Adipose tissue (tissue), 3 donors: ENCODE measurements around the gene AMACR. TPM values are rescaled to one million over a fixed set of nuclear protein-coding genes. Genes with fewer than 3 reads are reported as not detected.
"Not testable (repeated sequence)": the region's sequence is repeated elsewhere in the genome, so short reads cannot be mapped to it uniquely, and the experiment has no call there.

ENCODE experiments used
- H3K27ac ChIP-seq: one replicate; pipeline ENCODE4 v1.5.1; 2013; ENCODE audit warnings: low read depth, low read length
- WGBS, 3 donors: extraction: QIAGEN DNeasy Blood & Tissue Kit; methylation state at CpG; one replicate each; pipeline ENCODE4 v1.1.7; 2013; 5-methylcytosine and 5-hydroxymethylcytosine counted together
- polyA plus RNA-seq, 3 donors: library from polyadenylated mRNA; stranded (reverse); fragments of 200-250 nt; gene quantifications; one replicate each; pipeline ENCODE4 v1.2.3, GENCODE V29; 2013
- donor health status: healthy with polysubstance abuse.
- donor health status: Bipolar disorder and iron deficiency.
- donor health status: healthy.

AMACR gene
- polyA plus RNA-seq, 3 donors, result 6.9 to 9.1 (median 8.6) TPM

GRCh38 chr5:33985447-33985846 lies 22.4 kb downstream of the AMACR start:
- no peak overlapping the region for H3K27ac ChIP-seq

DNA sequence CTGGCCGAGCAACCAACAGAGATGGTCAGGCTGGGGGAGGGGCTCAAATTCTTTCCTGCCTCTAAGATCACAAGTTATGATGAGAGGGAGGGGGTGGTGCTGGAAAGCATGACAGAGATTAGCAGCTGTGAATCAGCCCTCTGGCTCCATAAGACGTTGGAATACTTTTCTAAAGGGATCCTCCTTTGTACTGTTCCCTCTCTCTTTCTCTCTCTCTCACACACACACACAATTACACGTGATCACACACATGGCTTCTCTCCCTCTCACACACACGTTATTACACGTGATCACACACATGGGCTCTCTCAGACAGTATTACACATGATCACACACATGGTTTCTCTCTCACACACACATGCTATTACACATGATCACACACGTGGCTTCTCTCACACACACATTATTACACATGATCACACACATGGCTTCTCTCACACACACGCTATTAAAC lies 23.2 kb downstream of the AMACR start, which contains the start of gene SLC45A2:
SLC45A2 (minus strand) TSS at position 23 of the 454 bp plus-strand sequence. CDS start 110 bp downstream, outside the sequence.
- no peak within 1 kb of the TSS for H3K27ac ChIP-seq
- WGBS, 3 donors, result 76 to 79% (median 78%) methylated on average over 7 of the region's 7 CpGs

More at GRCh38 chr5:33985447-33985846, 22.4 kb downstream of the AMACR start:
- 95 to 98% (median 98%) methylated on average over 6 of the region's 6 CpGs for WGBS, 3 donors

GRCh38 chr5:33984178-33984577 lies 23.7 kb downstream of the AMACR start:
- WGBS, 3 donors, result 97 to 99% (median 97%) methylated on average over 15 of the region's 15 CpGs
- no peak overlapping the region for H3K27ac ChIP-seq

- no peak overlapping the region for H3K27ac ChIP-seq
- WGBS, 3 donors, result 80 to 86% (median 85%) methylated on average over 8 of the region's 8 CpGs
Observed at GRCh38 chr5:33981408-33982162, 26.3 kb downstream of the AMACR start.

DNA sequence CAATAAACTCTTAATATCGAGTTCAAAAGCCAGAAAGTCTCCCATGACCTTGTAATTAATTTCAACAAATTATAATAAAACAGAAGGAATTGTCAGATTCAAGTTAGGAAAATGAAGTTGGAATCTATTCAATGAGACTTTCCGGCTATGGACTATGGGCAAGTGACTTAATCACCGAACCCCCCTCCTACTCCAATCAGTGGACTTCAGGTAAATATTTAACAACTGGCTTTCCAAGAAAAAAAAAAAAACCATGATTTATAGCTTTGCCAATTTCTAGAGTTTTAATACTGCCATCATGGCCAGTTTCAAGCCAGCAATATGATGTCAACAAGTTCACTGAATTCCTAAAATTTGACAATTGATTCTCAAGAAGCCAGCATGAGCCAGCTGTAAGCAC lies 27.8 kb downstream of the AMACR start:
- 31 to 93% (median 90%) methylated on average over 3 of the region's 3 CpGs for WGBS, 3 donors
- no peak overlapping the region for H3K27ac ChIP-seq

GRCh38 chr5:33978306-33978705 lies 29.5 kb downstream of the AMACR start:
- H3K27ac ChIP-seq, result no peak overlapping the region
- 85 to 95% (median 91%) methylated on average over 1 of the region's 1 CpG for WGBS, 3 donors

DNA sequence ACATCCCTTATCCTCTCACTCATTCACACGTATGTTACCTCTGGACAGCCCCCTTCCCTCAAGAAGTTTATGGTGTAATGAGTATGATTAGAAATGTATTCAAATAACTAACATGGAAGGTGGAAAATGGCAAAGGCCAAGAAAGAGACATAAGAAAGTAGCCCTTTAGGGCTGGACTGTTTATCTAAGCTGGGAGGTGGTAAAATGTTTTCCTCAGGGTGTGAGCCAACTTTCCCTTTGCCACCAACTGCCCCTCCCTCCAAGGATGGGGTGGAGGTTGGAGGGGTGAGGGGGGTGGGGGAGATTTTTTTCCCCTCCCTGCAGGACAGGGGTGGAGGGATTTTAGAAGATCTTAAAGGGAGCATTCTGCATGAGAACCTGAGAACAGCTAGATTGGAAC lies 31.5 kb downstream of the AMACR start:
- no peak overlapping the region for H3K27ac ChIP-seq
- WGBS, 3 donors, result 71 to 88% (median 83%) methylated on average over 1 of the region's 1 CpG

- no peak overlapping the region for H3K27ac ChIP-seq
- 29 to 45% (median 40%) methylated on average over 5 of the region's 5 CpGs for WGBS, 3 donors
Observed at GRCh38 chr5:33975852-33976251, 32.0 kb downstream of the AMACR start.

- WGBS, 3 donors, result 67 to 81% (median 79%) methylated on average over 2 of the region's 2 CpGs
- H3K27ac ChIP-seq, result no peak overlapping the region
Observed at GRCh38 chr5:33973271-33973670, 34.6 kb downstream of the AMACR start.

- 49 to 56% (median 53%) methylated on average over 10 of the region's 10 CpGs for WGBS, 3 donors
Observed at GRCh38 chr5:33969572-33970452, 38.0 kb downstream of the AMACR start.

DNA sequence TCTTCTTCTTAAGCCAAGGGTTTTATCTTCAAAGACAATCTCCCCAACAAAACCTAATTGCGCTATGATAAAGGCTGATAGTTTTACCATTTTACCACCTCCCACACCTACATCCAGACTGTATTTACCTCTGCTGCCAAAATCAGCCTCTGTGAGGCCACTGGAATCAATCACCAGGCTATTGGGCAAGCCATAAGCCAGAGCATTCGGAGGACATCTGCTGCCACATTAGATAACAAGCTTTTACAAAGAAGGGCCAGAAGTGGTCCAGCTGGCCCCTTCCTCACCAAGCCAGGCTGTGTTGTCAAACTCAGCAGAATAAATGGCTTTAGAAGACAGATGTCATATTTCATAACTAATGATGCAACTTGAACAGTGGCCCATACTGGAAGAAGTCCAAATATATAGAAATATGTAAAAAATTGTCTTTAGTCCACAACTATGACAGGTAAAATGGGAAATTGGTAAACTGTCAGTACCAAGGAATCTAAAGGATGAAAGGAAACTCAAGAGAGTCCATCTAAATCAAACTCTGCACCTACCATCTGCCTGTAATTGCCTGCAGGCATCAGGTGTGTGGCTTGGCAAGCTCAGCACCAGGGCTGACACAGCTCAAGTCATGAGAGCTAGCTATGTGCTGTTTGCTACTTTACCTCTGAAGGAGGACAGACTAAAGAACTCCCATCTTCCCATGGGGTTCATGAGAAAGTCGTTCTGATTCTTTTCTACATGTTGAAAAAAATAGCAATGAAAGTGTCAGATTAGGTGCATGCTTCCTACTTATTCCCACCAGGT lies 39.4 kb downstream of the AMACR start:
- 57 to 66% (median 63%) methylated on average over 3 of the region's 3 CpGs for WGBS, 3 donors
- H3K27ac ChIP-seq, result no peak overlapping the region

More at GRCh38 chr5:33969572-33970452, 38.0 kb downstream of the AMACR start:
- H3K27ac ChIP-seq, result no peak overlapping the region

DNA sequence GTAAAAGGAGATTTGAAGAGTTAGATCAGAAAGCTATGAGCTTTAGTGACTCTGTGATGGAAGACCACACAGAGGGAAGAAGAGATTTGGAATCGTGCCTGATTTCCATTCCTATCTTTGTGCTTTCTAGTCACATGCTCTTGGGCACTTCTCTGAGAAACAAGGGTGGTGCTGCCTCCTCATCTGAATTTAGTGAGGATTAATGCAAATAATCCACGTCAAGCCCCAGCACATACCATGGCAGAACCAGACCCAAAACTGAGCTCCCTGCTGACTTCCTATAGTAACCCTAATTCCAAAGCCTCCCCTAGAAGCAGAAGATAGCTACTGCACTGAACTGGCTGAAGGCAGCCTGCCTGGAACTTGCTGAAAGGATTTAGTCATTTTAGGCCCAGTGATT lies 41.0 kb downstream of the AMACR start:
- 67 to 80% (median 74%) methylated on average over 2 of the region's 2 CpGs for WGBS, 3 donors
- H3K27ac ChIP-seq, result no peak overlapping the region

GRCh38 chr5:33964132-33964700 lies 43.6 kb downstream of the AMACR start:
- no peak overlapping the region for H3K27ac ChIP-seq
- WGBS, 3 donors, result 44 to 85% (median 46%) methylated on average over 2 of the region's 2 CpGs

DNA sequence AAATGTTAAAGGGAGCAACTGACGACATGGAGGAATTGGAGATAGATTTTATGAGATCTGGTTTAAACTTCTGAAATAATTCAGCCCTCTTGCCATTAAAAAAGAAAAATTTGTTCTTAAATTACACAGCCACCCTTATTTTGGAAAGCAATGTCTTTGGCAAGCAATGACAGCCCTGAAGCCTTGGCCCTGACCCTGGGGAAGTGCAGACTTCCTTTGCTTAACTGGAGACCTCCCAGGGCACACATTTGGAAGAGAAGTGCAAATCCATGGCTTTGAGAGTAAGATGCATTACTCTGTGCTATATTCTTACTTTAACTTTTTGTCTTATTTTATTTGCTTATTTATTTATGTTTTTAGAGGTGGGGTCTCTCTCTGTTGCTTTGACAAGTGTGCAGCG lies 49.7 kb downstream of the AMACR start:
- WGBS, 3 donors, result 64 to 70% (median 70%) methylated on average over 2 of the region's 2 CpGs
- no peak overlapping the region for H3K27ac ChIP-seq

DNA sequence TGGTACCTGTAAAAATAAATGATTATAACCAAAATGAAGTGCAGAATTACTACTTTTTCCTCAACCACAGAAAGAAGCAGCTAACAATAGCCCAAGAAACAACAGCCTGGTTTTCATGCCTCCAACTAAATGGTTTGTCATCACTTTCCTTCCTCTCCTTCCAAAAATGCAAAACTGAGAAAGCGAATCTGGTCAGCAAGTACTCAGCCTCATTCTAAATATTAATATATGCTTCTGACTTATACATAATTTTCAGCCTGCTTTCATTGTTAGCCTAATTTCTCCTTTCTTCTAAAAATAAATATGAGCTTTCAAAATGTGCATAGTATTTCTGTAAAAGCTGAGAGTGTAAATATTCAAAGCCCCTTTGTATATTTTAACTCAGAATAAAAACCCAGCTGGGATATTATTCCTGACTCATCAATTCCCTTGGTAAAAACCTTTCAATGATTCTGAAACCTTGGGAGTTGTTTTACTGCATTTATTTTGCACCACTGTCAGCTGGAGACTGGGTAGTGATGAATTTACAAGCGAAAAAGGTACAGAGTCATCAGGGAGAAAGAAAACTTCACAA lies 50.2 kb downstream of the AMACR start:
- no peak overlapping the region for H3K27ac ChIP-seq
- WGBS, 3 donors, result 68 to 76% (median 71%) methylated on average over 2 of the region's 2 CpGs

DNA sequence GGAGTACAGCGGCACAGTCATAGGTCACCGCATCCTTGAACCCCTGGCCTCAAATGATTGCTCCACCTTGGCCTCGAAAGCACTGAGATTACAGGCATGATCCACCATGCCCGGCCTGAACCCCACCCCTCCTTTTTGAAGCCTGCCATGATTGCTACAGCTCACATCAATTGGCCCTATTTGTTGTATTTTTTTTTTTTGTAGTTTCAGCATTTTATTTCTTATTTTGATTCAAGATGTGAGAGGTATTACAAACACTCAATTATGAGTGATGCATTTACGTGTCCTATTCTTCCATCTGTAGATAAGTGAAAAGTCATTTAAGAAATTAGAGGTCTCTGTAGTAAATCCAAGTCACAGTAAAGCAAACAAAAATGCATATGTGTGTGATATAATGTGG lies 55.7 kb downstream of the AMACR start:
- WGBS, 3 donors, result 72 to 96% (median 74%) methylated on average over 4 to 5 of the region's 5 CpGs

GRCh38 chr5:33944543-33945132 lies 63.2 kb downstream of the AMACR start:
- 55 to 84% (median 83%) methylated on average over 12 of the region's 12 CpGs for WGBS, 3 donors
- no peak overlapping the region for H3K27ac ChIP-seq

More for the DNA sequence above, 55.7 kb downstream of the AMACR start:
- H3K27ac ChIP-seq, result not testable (repeated sequence)
